Smooth muscle cell (in vitro differentiated cells): ENCODE measurements around the gene GMFB. TPM values are rescaled to one million over a fixed set of nuclear protein-coding genes. Genes with fewer than 3 reads are reported as not detected.

Experiments
- DNase-seq: peaks from one replicate; lab custom pipeline; 2025; ENCODE audit not compliant: unreplicated experiment; lab: John Stamatoyannopoulos, UW
- H2AFZ ChIP-seq: fragments of 200-600 bp; sonication (generic); 2 replicates; pipeline ENCODE4 v1.6.0; 2016; ENCODE audit warnings: antibody characterized with exemption, low read depth, mild to moderate bottlenecking
- H3F3A ChIP-seq: fragments of 200-600 bp; sonication (generic); 2 replicates; pipeline ENCODE4 v1.6.0; 2017; ENCODE audit warnings: antibody characterized with exemption, low read depth
- H3K27ac ChIP-seq: fragments of 200-600 bp; sonication (generic); 2 replicates; pipeline ENCODE4 v1.5.1; 2016; ENCODE audit warnings: low read depth, mild to moderate bottlenecking
- H3K27me3 ChIP-seq: fragments of 200-600 bp; sonication (generic); 2 replicates; pipeline ENCODE4 v1.6.1; 2016; ENCODE audit warnings: low read depth, mild to moderate bottlenecking
- H3K36me3 ChIP-seq: fragments of 200-600 bp; sonication (generic); 2 replicates; pipeline ENCODE4 v1.5.1; 2016; ENCODE audit warnings: low read depth
- H3K4me1 ChIP-seq: fragments of 200-600 bp; sonication (generic); 2 replicates; pipeline ENCODE4 v1.5.1; 2016; ENCODE audit warnings: low read depth
- H3K4me2 ChIP-seq: fragments of 200-600 bp; sonication (generic); 2 replicates; pipeline ENCODE4 v1.6.0; 2016; ENCODE audit warnings: mild to moderate bottlenecking
- H3K4me3 ChIP-seq: fragments of 200-600 bp; sonication (generic); 2 replicates; pipeline ENCODE4 v1.5.1; 2016; ENCODE audit warnings: mild to moderate bottlenecking
- H3K79me2 ChIP-seq: fragments of 200-600 bp; sonication (generic); 2 replicates; pipeline ENCODE4 v1.6.0; 2016; ENCODE audit warnings: low read depth, mild to moderate bottlenecking
- H3K9ac ChIP-seq: fragments of 200-600 bp; sonication (generic); 2 replicates; pipeline ENCODE4 v1.6.0; 2016; ENCODE audit warnings: low read depth
- H3K9me3 ChIP-seq: fragments of 200-600 bp; sonication (generic); replicated peaks from 2 replicates; pipeline ENCODE4 v1.5.1; 2016; ENCODE audit warnings: low read depth
- H4K20me1 ChIP-seq: fragments of 200-600 bp; sonication (generic); 2 replicates; pipeline ENCODE4 v1.6.0; 2016; ENCODE audit warnings: low read depth
- CTCF ChIP-seq: fragments of 200-600 bp; sonication (generic); IDR thresholded peaks from 2 replicates; pipeline ENCODE4 v1.5.1; 2017; ENCODE audit warnings: borderline replicate concordance, mild to moderate bottlenecking, antibody characterized with exemption; ENCODE audit not compliant: insufficient read depth, poor library complexity, severe bottlenecking
- WGBS: methylation state at CpG from one replicate; pipeline ENCODE4 v1.1.7; 2016; ENCODE audit warnings: low lambda C conversion rate; 5-methylcytosine and 5-hydroxymethylcytosine counted together
- polyA plus RNA-seq: library from polyadenylated mRNA; unstranded; fragments of >200 nt; fragmentation: Nextera tagmentation; extraction: Ambion mirVana; gene quantifications from 2 replicates; pipeline ENCODE4 v1.2.1, GENCODE V29; 2016
- total RNA-seq: library from RNA; depleted of rRNA; stranded (reverse); fragments of >200 nt; gene quantifications from 2 replicates; pipeline ENCODE4 v1.2.3, GENCODE V29; 2014

GMFB gene
- total and polyA plus RNA-seq, 2 experiments from 2014 or later: 25.7 to 73.5 TPM

- H3K36me3 ChIP-seq: no peaks in the 10 kb centered on the region
- no peaks in the 10 kb centered on the region for H3K79me2 ChIP-seq
- DNase-seq: no peak
- H2AFZ ChIP-seq: no peak overlapping the region
- H3K4me1 ChIP-seq: peaks cover 33% of the 10 kb centered on the region
- H3K9ac ChIP-seq: peak overlapping the region; percentile 9
- no peaks in the 10 kb centered on the region for H3K27me3 ChIP-seq
- 86% methylated on average over 4 of the region's 4 CpGs for WGBS
- H3F3A ChIP-seq: peaks cover 6% of the 10 kb centered on the region
- TF ChIP-seq CTCF: no peak
- peaks cover 50% of the 10 kb centered on the region for H4K20me1 ChIP-seq
- H3K4me3 ChIP-seq: no peak overlapping the region
- no peaks in the 10 kb centered on the region for H3K9me3 ChIP-seq
- H3K4me2 ChIP-seq: peak overlapping the region; percentile 43
- peak overlapping the region; percentile 49 for H3K27ac ChIP-seq
Observed at GRCh38 chr14:54475187-54475899, 13.4 kb downstream of the GMFB start.

DNA sequence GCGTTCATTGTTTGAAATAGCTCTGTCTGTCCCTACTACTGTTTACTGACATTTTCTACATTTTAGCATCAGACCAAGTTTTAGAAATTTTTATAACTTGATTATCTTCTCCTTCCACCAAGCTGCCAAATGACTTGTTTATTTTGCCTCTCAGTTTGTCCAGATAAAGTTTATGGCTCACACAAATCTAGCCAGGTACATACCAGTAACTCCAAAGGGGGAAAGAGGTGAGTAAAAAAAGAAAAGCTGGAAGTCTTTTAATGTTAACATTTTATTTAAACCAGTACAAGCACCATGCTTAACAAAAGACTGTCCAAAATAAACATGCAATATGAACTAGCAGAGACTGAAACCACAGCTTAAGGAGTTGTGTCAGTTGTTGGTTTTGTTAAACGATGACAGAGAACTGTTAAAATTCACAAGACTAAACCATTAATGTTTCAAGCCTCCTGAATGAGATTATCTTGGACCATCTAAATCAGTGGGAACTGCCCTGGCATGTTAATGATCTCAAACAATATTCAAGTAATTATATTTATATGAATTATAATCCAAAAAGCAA lies 14.5 kb downstream of the GMFB start:
- Histone ChIP-seq H3K79me2 (no peaks in the 10 kb centered on the region), H3K4me1 (peaks cover 30% of the 10 kb centered on the region), H3K9ac (no peak overlapping the region), H3F3A (peaks cover 6% of the 10 kb centered on the region), H3K27me3 (no peaks in the 10 kb centered on the region), H4K20me1 (peaks cover 40% of the 10 kb centered on the region), H3K4me2 (peak overlapping the region; percentile 12), H3K27ac (peak overlapping the region; percentile 49), H3K4me3 (no peak overlapping the region), H2AFZ (no peak overlapping the region), H3K36me3 (no peaks in the 10 kb centered on the region), H3K9me3 (no peaks in the 10 kb centered on the region)
- 52% methylated on average over 2 of the region's 2 CpGs for WGBS
- TF ChIP-seq CTCF: no peak
- DNase-seq: no peak

GRCh38 chr14:54472315-54472714 lies 16.5 kb downstream of the GMFB start:
- Histone ChIP-seq H3K79me2 (no peaks in the 10 kb centered on the region), H3K27me3 (no peaks in the 10 kb centered on the region), H3K4me3 (no peak overlapping the region), H3K4me1 (peaks cover 30% of the 10 kb centered on the region), H3K9me3 (peaks cover 3% of the 10 kb centered on the region), H2AFZ (no peak overlapping the region), H3K9ac (no peak overlapping the region), H3K36me3 (no peaks in the 10 kb centered on the region), H3K27ac (no peak overlapping the region), H4K20me1 (peaks cover 29% of the 10 kb centered on the region), H3F3A (peaks cover 6% of the 10 kb centered on the region), H3K4me2 (no peak overlapping the region)
- no peak for TF ChIP-seq CTCF
- DNase-seq: no peak
- 76% methylated on average over 4 of the region's 4 CpGs for WGBS
